HG03520 (cell line): ENCODE results near the gene STAM2.
"Not testable (repeated sequence)": the region's sequence is repeated elsewhere in the genome, so short reads cannot be mapped to it uniquely, and the experiment has no call there.

Experiments used
- ATAC-seq: cut with Tn5 transposase; IDR thresholded peaks from one replicate; pipeline ENCODE4 v1.9.1; 2021; ENCODE audit warnings: mild to moderate bottlenecking, moderate library complexity; ENCODE audit not compliant: unreplicated experiment

Gene STAM2

GRCh38 chr2:152175368-152176112 is at the start of gene STAM2:
TSS of gene STAM2 (minus strand) at chr2:152175763. CDS start at chr2:152175642, 121 bp downstream.
- peak; percentile 76 for ATAC-seq

GRCh38 chr2:152223977-152224376 is 48.4 kb upstream of the STAM2 start:
- ATAC-seq, result no peak

GRCh38 chr2:152222975-152223637 is 47.5 kb upstream of the STAM2 start:
- ATAC-seq, result no peak

- ATAC-seq, result no peak
Measured at GRCh38 chr2:152221839-152222238, 46.3 kb upstream of the STAM2 start.

- no peak for ATAC-seq
Measured at GRCh38 chr2:152219077-152219828, 43.7 kb upstream of the STAM2 start.

- no peak for ATAC-seq
Measured at GRCh38 chr2:152201466-152201830, 25.9 kb upstream of the STAM2 start.

GRCh38 chr2:152200565-152201465 is 25.3 kb upstream of the STAM2 start:
- no peak for ATAC-seq

- ATAC-seq, result no peak
Measured at GRCh38 chr2:152200101-152200500, 24.5 kb upstream of the STAM2 start.

GRCh38 chr2:152198499-152198898 is 22.9 kb upstream of the STAM2 start:
- no peak for ATAC-seq

- not testable (repeated sequence) for ATAC-seq
Measured at GRCh38 chr2:152197508-152198284, 22.1 kb upstream of the STAM2 start.

- ATAC-seq, result no peak
Measured at GRCh38 chr2:152189622-152190495, 14.3 kb upstream of the STAM2 start.

- not testable (repeated sequence) for ATAC-seq
Measured at GRCh38 chr2:152186808-152187207, 11.2 kb upstream of the STAM2 start.

- ATAC-seq, result no peak
Measured at GRCh38 chr2:152186262-152186661, 10.7 kb upstream of the STAM2 start.

GRCh38 chr2:152183401-152184073 is 8.0 kb upstream of the STAM2 start:
- ATAC-seq, result no peak

GRCh38 chr2:152177667-152178066 is 2.1 kb upstream of the STAM2 start:
- not testable (repeated sequence) for ATAC-seq

- ATAC-seq, result peak; percentile 29
Measured at GRCh38 chr2:152176113-152176714, 651 bp upstream of the STAM2 start.

GRCh38 chr2:152175012-152175367 is 573 bp downstream of the STAM2 start:
- peak; percentile 11 for ATAC-seq

GRCh38 chr2:152174574-152174973 is 989 bp downstream of the STAM2 start:
- no peak for ATAC-seq
